ENCODE data around the gene OPRL1.

The OPRL1 gene

DNA sequence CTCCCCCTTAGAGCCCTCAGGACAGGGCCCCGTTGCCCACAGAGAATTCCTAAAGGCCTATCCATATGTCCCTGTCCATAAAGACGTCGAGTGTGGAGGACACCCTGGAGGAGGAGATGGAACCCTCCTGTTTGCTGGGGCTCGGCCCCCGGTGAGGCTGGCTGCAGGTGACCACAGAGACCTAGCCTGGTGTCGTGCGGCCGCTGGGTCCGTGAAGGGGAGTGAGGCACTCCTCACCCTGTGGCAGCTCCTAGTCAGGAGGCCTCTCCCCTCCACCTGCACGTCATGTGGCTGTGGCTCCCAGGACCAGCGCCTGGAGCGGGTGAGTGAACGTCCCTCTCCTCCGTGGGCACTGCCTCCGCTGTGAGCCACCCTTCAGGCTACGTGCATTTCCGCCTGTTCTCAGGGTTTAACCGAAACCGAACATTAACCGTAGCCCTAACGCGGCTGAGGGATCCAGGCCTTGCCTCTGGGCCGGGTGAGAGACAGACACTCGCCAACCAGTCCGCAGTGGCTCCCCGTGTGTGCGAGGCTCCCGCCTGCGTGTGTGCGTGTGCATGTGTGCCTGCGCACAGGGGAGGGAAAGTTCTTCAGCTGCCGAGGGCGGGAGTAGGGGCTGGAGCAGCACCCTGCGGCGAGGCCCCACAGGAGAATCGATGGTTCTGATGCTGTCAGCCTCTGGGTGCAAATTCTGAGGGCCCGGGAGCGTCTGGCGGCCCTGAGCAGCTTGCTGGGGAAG, 22.8 kb upstream of the OPRL1 start:
- DNase-seq = no peak

DNA sequence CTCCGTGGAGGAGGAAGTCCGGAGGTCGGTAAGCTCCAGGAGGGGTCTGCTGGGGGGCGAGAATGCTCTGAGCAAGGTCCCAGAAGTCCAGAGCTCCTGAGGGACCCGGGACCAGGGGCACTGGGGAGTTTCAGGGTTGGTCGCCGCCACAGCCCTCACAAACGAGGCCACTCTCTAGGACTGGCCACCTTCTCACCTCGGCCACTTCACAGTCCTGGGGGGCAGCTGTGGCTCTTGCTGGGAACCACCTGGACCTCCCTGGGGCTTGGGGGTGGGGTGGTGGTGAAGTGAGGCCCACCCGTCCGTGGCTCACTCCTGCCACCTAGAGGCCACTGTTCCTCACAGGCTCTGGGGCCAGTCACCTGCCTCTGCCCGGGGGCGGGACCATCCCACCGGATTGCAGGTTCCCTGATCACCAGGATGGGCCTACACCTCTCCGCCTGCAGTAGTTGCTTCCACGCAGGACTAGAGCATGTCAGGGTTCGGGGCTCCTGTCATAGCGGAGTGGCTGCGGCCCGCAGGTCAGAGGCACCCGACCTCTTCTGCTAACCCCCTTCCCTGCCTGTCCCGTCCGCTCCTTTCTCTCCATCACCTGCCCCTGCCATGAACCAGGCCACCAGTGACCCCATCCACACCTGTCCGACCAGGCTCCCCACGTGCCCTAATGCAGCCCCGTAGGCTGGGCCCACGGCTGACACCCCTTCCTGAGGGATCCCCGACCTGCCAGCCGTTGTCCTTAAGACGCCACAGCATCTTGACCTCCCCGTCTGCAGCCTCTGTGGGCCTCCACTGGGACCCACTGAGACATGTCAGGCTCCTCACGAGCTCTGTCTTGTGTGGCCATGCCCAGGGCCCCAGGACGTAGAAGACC, 22.0 kb upstream of the OPRL1 start:
- peak; percentile 35 for DNase-seq

DNA sequence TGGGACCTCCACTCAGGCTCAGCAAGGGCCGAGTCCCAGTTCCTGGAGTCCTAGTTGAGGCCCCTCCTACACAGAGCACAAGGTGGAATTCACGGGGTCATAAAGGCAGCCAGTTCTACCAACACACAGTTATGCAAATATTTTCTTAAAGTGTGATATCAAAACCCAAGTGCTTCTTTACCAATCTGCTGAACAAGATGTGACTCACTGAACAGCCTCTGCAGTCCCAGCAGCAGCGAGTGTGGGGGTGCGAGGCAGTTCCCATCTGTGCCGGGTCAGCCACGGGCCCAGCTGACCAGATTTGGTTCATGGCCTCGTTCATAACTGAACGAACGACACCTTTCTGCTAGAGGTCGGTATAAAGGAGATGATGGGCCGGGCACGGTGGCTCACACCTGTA, 21.3 kb upstream of the OPRL1 start:
- no peak for DNase-seq

DNA sequence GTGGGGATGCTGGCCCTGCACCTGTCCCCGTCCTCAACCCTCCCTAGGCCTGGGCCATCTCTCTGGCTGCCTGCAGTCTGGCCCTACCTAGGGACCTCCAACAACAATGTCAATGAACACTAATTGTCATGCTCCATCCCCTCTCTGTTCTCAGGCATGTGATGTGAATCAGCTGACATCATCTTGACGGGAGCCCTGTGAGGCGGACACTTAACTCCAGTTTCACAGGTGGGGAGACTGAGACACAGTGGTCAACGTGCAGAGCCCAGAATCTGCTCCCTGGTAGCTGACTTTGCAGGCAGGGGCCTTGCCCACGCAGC, 17.6 kb upstream of the OPRL1 start:
- no peak for DNase-seq

DNA sequence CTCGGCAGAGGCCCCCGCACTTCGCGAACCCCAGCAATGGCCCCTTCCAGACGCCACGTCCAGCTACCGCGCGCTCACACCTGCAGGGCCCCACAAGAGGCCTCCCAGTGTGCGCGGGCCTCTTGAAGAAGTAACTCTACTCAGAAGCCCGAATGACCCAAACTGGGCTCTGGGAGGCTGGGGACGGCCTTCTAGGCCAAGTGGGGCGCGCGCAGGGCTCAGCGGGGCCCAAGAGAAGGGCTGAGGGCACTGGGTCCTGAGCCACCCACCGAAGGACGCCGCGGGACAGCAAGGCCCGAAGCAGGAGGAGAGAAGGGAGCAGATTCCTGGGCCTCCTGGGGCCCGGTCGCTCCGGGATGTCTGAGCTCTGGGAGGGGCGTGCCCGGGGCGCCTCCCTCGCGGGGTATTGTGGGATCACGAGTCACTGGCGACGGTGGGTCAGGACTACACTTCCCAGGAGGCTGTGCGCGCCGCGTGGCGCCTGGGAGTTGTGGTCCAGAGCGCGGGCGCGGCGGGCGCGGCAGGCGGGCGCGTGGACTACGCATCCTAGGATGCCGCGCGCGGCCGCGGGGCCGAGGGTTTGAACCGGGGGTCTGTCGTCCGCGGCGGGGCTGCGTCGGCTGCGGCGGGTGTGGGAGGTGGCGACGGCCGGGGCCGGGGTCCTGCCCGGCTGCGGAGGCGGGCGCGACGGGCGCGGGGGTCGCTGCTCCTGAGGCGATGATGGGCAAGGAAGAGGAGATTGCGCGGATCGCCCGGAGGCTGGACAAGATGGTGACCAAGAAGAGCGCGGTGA, 17.1 kb upstream of the OPRL1 start, which contains the start of gene TCEA2:
Gene TCEA2 (plus strand): TSS at position 603 of the 793 bp plus-strand sequence. CDS start 115 bp downstream, at position 718.
- DNase-seq = peak; percentile 94

DNA sequence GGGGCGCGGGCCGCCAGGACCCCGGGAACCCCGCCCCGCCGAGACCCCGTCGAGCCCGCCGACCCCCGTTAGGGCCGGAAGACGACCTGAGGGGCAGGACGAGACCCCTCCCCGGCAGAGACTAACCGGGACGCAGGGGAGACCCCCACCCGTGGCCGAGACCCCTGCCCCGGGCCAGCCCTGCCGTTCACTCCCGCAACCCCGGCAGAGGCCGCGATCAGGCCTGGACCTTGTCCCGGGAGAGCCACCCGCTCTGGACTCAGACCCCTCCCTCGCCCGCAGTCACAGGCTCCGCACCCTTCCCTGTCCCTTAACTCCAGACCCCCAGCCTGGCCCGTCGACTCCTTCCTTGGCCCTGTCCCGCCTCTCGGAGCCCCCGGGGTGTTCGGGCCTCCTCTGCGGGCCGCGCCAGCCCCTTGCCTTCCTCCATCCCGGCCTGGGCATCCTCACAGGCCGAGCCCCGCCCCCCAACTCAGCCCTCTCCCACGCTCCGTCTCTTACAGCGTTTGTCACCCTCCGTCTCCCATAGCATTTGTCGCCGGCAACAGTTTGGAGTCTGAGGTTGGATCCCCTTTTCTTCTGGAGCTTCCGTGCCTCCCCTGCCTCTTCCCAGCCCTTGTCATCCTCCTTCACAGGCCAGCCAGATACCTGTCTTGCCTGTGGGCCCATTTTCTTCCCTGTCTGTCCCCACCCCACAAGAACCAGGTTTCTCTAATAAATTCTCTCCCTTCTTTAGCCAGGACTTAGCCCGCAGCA, 16.3 kb upstream of the OPRL1 start:
- DNase-seq = no peak

DNA sequence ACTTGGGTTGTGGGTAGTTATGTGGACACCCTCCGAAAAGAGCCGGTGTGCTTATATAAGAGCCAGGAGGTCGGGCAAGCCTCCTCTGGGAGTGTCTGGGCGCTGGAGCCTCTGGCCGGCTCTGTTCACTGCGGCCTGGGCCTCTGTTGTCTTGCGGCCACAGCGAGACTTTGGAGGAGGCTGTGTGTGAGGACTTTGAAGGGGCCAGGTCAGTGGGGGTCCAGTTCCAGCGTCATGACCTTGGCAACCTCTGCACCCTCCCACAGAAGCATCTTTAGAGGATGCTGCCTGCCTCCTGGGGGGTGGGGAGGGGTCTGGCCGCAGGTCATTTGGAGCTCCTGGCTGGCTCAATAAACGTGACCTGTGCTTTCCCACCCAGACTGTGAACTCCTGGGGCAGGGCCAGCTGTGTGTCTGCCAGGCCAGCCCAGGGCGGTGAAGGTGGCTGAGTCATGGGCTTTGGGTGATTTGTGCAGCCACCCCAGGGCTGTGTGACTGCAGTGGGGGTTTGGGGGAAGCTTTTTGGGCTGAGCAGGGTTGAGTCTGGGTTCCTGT, 15.7 kb upstream of the OPRL1 start:
- DNase-seq = no peak

DNA sequence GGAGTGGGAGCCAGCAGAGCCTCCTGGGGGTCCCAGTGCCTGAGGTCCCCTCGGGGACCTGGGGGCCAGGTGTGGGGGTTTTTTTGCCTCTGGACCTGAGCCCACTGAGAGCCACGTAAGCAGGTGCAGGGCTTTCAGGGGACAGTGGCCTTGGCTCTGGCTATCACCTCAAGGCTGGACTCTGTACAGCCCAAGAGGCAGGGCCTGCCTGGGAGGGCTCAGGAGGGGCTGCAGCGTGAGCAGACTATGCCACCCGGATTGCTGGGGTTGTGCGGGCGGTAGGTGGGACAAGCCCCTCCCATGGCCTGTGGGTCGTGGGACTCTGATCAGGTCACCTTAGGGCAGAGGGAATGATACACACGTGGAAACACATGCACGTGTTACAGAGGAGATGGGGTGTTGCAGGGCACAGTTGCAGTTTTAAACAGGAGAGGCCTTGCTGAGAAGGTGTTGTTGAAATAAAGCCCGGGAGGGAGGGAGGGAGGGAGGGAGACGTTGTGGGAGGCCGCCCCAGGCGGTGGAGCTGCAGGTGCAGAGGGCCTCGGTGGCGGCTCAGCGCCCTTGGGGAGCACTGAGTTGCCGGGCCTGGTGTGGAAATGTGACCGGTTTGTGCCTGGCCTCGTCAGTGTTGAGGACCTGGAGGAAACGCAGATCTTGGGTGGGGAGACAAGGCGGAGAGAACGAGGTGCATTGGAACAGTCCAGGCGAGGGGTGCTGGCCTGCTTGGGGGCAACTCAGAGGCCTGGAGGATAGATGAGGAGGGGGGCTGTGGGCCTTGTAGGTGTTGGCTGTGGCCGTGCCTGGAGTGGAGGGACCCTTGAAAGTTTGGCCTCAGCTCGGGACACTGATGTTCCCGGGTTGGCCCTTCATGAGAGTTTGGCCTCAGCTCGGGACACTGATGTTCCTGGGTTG, 14.6 kb upstream of the OPRL1 start:
- DNase-seq = no peak

DNA sequence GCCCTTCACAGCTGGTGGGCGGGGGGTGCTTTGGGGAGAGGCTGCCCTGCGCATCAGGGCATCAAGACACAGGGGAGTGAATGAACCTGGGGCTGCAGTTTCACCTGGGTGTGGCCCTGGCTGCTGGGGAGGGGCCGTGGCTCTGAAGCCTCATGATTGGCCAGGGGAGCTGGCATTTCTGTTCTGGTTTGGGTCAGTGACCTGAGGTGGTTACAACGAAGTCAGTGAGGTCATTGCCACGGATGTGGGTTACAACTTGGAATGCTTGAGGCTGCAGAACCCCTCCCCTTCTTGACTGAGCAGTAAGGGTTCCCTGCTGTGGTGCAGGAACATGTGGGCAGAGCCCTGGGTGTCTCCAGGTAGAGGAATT, 13.9 kb upstream of the OPRL1 start:
- no peak for DNase-seq

DNA sequence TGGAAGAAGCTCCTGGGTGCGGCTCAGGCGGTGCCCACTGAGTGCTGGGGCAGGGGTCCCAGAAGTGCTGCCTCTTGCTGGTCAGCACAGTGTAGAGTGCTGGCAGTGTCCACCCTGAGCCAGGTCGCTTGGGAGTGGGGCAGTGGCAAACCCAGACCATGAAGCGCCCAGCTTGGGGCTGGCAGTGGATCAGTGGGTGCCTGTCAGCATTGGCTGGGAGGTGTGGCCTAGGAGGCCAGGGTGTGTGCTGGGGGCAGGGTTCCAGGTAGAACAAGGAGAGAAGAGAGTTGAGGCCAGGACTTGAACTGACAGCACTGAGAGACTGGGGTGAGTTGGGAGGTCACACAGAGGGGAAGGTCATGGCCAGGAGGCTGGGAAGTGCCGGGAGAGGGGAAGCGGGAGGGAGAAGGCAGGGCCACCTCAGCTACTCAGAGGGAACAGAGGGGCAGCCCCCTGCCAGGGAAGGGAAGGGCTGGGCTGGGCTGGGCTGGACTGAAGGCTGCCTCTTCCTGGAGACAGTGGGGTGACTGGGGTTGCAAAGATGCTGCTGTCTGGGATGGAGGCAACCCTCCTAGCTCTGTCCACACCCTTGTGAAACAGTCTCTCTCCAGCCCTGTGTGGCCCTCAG, 12.8 kb upstream of the OPRL1 start:
- no peak for DNase-seq

DNA sequence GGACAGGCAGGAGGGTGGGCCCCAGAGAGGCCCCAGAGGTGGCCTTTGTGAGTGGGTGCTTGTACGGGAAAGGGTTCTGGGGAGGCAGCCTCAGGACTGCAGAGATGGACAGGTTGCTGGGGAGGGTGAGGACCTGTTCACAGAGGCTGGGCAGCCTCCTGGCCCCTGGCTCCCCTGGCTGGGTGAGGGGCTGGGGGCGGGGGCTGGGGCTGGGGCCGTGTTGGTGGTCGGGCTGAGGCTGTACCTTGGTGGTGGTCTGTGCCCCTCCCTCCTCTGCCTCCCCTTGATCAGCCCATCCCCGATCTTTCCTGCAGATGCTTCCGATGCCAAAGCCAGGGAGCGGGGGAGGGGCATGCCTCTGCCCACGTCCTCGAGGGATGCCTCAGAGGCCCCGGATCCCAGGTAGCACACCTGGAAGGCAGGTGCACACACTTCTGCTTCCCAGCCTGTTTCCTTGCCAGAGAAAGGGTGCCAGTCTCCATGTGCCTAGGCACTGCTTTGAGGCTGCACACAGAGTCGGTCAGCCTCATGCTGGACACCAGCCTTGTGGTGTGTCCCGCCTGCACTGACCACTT, 12.1 kb upstream of the OPRL1 start:
- DNase-seq = no peak

DNA sequence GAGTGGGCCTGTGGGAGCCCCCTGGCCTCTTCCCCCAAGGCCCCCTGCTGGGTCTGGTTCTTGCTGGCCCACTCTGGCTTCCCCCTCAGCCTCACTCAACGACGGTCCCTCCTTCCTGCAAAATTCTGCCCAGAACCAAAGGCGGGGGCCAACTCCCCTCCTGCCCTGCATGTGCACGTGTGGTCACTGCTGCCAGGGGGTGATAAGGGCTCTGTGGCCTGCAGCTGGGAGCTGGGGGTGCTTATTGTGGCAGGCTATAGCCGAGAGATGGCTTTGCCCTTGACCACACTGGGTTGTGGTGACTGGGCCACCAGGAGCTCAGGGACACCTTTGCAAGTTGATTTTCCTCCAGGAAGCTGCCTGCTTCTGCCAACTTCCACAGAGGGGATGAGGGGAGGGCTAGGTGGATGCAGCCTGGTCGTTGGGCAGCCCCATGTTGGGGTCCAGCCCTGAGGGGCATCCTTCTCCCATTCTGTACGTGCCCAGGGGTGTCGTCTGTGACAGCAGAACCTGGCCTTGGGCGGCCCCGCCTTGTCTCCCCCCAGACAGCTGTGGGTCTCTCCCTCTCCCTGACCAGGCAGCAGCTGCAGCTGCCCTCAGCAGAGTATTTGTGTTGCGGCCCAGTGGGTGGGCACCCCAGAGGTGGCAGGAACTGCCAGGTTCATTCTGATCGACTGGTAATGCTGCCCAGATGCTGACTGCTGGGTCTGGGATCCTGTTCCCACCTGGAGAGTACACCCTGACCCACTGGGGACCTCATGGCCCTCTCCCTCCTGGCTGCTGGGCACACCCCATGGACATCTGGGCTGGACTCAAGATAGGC, 11.3 kb upstream of the OPRL1 start:
- no peak for DNase-seq

DNA sequence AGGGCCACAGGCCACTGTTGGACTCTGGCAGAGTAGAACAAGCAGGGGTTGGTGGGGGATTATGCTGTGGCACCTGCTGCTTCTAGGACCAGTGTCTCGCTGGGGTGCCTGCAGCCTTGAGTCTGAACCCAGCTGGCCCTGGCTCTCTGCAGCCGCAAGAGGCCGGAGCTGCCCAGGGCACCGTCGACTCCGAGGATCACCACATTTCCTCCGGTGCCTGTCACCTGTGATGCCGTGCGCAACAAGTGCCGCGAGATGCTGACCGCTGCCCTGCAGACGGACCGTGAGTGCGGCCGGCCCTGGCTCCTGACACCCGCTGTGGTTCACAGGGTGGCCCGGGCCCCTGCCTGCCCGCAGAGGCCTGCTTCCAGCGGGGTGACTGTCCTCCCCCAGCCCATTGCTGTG, 10.7 kb upstream of the OPRL1 start:
- DNase-seq = no peak

DNA sequence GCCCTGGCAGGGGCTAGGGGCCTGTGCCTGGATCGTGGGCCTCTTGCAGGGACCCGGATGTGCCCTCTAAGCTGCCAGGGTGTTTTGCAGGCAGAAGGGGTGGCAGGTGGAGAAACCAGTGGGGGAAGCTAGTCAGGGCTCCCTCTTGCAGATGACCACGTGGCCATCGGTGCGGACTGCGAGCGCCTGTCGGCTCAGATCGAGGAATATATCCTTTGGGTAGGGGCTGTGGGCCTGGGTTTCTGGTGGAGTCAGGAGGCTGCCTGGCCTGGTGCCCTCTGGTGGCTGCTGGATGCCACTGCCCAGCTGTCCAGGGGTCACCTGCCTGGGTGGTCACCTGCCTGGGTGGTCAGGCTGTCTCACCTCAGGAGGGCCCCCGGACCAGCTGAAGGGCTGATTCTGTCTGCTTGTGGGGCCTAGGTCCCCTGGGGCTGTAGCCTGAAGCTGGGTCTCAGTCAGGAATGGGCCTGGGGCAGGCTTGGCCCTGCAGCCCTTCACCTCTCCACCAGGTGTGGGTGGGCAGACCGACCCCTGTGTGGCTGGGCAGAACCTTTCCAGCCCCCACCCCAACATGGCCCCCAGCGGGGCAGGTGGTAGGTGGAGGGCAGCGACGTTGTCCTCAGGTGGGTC, 10.2 kb upstream of the OPRL1 start:
- DNase-seq = no peak

DNA sequence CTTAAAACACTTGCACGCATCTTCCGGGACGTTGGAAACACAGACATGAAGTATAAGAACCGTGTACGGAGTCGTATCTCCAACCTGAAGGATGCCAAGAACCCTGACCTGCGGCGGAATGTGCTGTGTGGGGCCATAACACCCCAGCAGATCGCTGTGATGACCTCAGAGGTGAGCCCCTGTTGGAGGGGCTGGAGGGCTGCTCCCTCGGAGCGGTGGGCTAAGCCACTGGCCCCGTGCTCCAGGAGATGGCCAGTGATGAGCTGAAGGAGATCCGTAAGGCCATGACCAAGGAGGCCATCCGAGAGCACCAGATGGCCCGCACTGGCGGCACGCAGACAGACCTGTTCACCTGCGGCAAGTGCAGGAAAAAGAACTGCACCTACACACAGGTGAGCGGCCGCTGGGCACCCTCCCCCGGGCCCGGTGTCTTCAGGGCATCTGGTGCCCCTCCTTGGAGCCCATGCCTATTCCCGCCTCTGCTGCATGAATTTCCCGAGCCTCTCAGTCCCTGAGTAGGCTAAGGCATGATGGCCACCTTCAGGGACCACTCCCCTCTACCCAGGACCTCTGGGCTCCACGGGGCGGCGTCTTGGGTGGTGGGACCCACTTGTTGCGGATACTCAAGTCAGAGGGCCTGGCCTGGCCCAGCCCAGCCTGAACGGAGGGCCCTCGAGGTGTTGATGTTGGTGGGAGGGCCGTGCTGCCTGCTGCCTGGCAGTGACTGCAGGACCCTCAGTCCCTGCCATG, 9.5 kb upstream of the OPRL1 start:
- no peak for DNase-seq

DNA sequence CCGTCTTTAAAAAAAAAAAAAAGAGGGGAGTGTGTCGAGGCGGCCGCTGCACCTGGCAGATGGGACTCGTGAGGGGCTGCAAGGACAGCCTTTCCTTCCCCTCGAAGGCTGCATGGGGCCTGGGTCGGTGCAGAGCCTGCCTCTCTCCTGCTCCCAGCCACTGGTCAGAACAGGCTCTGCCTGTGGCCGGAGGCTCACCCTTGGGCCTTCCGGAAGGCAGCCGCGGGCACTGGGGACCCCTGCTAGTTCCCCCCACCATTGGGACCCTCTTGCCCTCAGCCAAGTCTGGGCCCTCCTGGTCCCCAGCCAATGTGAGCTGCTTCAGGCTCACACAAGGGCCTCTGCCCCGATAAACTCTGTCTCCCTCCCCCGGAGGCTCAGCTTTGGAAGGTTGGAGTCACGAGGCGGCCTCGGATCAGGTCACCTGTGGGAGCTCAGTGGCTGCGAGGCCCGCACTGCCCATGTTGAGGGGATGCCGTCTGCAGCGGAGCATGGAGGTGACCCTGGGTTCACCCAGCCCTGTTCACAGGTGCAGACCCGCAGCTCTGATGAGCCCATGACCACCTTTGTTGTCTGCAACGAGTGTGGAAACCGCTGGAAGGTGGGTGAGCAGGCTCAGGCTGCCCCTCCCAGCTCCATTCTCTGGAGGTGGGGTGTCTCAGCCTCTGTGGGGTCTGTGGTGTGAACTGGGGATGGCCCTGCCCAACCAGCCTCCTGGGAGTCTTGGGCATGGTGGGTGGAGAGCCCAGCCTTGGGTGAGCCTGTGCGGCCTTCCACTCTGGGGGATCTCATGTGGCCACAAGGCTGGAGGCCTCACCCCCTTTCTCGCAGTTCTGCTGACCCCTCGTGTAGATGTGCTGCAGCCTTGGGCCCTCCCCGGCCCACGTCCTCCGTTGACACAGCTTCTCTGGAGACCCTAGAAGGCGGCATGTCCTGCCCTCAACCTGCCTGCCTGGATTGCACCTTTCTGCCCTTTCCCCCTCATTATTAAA, 8.2 kb upstream of the OPRL1 start:
- no peak for DNase-seq

DNA sequence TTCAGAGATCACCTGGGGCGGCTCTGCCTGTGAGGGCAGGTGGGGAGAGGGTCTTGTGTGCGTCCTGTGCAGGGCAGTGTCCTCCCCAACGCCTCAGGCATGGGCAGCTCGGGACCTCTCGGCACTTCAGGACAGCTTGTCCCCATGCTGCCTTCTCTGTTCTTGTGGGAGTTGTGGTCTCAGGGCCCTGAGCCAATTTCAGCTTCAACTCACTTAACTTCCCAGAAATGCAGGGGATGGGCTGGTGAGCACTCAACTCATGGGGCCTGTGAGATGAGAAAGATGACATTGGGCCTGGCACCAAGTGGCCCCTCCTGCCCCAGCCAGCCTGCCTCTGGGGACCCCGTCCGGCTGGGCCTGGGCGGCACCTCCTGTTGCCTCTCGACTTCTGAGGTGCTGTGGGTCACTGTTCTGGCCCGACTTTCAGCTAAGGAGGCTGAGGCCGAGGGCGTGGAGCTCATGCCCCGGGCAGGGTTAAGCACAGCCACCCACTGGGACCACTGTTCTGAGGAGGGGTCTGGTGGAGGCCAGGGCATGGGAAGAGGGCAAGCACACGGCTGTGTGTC, 7.3 kb upstream of the OPRL1 start:
- DNase-seq = no peak
